ENCODE measurements around the gene CAMTA1. TPM values are rescaled to one million over a fixed set of nuclear protein-coding genes. Genes with fewer than 3 reads are reported as not detected.

The CAMTA1 gene
- total and polyA plus RNA-seq, 9 of the 15 experiments (the other 6 are each of a cell fraction or from before 2014, with no cell fraction given): 43.9 to 161 (median 65.9) TPM

- Histone ChIP-seq H3K9ac (ENCODE audit: insufficient read depth in 1 of 2, low read depth in 2 of 2, low read length in 2 of 2) (no peak overlapping the region), H3K4me3 (no peak overlapping the region), H3K27me3 (ENCODE audit: control insufficient read depth in 2 of 2, insufficient read depth in 2 of 2, low read length in 2 of 2) (peaks cover 10 to 45% of the 10 kb centered on the region in 2 experiments; a peak in 4 of 5 replicates), H3K9me1 (ENCODE audit: control insufficient read depth, insufficient read depth, low read length) (no peaks in the 10 kb centered on the region), H3K4me1 (replicated peaks in 1 of 2; ENCODE audit: control insufficient read depth in 2 of 2, insufficient read depth in 2 of 2, low read length in 2 of 2) (peaks cover 0 to 6% of the 10 kb centered on the region in 2 experiments; a peak in 3 of 5 replicates), H3K4me2 (ENCODE audit: insufficient read depth, low read length) (no peak overlapping the region), H2AFZ (ENCODE audit: low read depth, low read length) (no peak overlapping the region), H4K20me1 (replicated peaks; ENCODE audit: control insufficient read depth, insufficient read depth, low read length) (peaks cover 2% of the 10 kb centered on the region; the same call in 1 of the 2 replicates), H3K36me3 (ENCODE audit: control insufficient read depth, insufficient read depth, low read length) (no peaks in the 10 kb centered on the region), H3K79me2 (ENCODE audit: control insufficient read depth, insufficient read depth, low read length) (no peaks in the 10 kb centered on the region), H3K27ac (ENCODE audit: extremely low read depth, low read depth, low read length) (no peak overlapping the region), H3K9me3 (replicated peaks; ENCODE audit: control insufficient read depth, insufficient read depth, low read depth, low read length) (no peaks in the 10 kb centered on the region; the same call in 1 of the 2 replicates)
- POLR2A ChIA-PET: interaction anchor here (0.5 to 1.3 kb wide), 2 partner anchors 11 to 46 kb away, joined by 3 to 4 read pairs; no protein-coding TSS in a partner anchor
- intact Hi-C loops (cut with micrococcal nuclease): no loop called here
- no TSS peak for BruUV-seq (replicated peaks)
- FAIRE-seq (no peak), ATAC-seq (no peak), DNase-seq (ENCODE audit: extremely low read depth in 1 of 4, low spot score in 3 of 4) (no peak)
- CTCF ChIA-PET (ENCODE audit: low intra/inter-chr PET ratio): no interaction called here
- in situ Hi-C loops (cut with MboI): no loop called here
- TF ChIP-seq KDM2B (CRISPR knock-in tag; IDR thresholded peaks at IDR 0.05) (no peak), CLOCK (CRISPR knock-in tag; IDR thresholded peaks at IDR 0.05; ENCODE audit: borderline replicate concordance) (no peak), BCOR (IDR thresholded peaks at IDR 0.05) (0 out of 2 replicates have a peak, but pooled peaks have one; percentile 17)
- WGBS (ENCODE audit: insufficient coverage, low coverage, missing lambda C conversion rate): under 1% methylated on average over 26 of the region's 26 CpGs
Observed at GRCh38 chr1:7574121-7575040, 789.1 kb downstream of the CAMTA1 start.
